Dermis blood vessel endothelial cell (primary cell): ENCODE results near the gene PRR9. TPM values are rescaled to one million over a fixed set of nuclear protein-coding genes. Genes with fewer than 3 reads are reported as not detected.

Source experiments
- total RNA-seq: library from RNA; depleted of rRNA; stranded (reverse); fragments of >200 nt; gene quantifications from 2 replicates; pipeline ENCODE4 v1.2.3, GENCODE V29; 2014

The PRR9 gene
- total RNA-seq, 1 donor from 2014 or later, result not detected

Other genes with a start within 250 kb of the PRR9 start
- not detected in 2 replicates for gene SPRR4, start 246.9 kb upstream of the PRR9 start, total RNA-seq
- not detected in 2 replicates for gene SPRR1A, start 233.5 kb upstream of the PRR9 start, total RNA-seq
- not detected in 2 replicates for gene SPRR3, start 215.8 kb upstream of the PRR9 start, total RNA-seq
- not detected in 2 replicates for gene SPRR1B, start 186.4 kb upstream of the PRR9 start, total RNA-seq
- gene SPRR2D, start 176.5 kb upstream of the PRR9 start, total RNA-seq, result not detected in 2 replicates
- not detected in 2 replicates for gene SPRR2A, start 160.1 kb upstream of the PRR9 start, total RNA-seq
- gene SPRR2B, start 146.0 kb upstream of the PRR9 start, total RNA-seq, result not detected in 2 replicates
- gene SPRR2E, start 123.1 kb upstream of the PRR9 start, total RNA-seq, result not detected in 2 replicates
- gene SPRR2F, start 104.1 kb upstream of the PRR9 start, total RNA-seq, result not detected in 2 replicates
- gene SPRR2G, start 66.7 kb upstream of the PRR9 start, total RNA-seq, result not detected in 2 replicates
- not detected in 2 replicates for gene LELP1, start 14.2 kb upstream of the PRR9 start, total RNA-seq
- gene LORICRIN, start 42.1 kb downstream of the PRR9 start, total RNA-seq, result not detected in 2 replicates
- not detected in 2 replicates for gene PGLYRP3, start 95.4 kb downstream of the PRR9 start, total RNA-seq
- not detected in 2 replicates for gene PGLYRP4, start 131.3 kb downstream of the PRR9 start, total RNA-seq
- 0.19 and 0.51 TPM in 2 replicates for gene S100A9, start 140.3 kb downstream of the PRR9 start, total RNA-seq
- gene S100A12, start 158.0 kb downstream of the PRR9 start, total RNA-seq, result not detected in 2 replicates
- gene S100A8, start 173.5 kb downstream of the PRR9 start, total RNA-seq, result not detected in 2 replicates
- not detected in 2 replicates for gene S100A7A, start 198.9 kb downstream of the PRR9 start, total RNA-seq
- not detected in 2 replicates for gene S100A7, start 243.1 kb downstream of the PRR9 start, total RNA-seq